ENCODE data around the gene FHOD3.

The FHOD3 gene

DNA sequence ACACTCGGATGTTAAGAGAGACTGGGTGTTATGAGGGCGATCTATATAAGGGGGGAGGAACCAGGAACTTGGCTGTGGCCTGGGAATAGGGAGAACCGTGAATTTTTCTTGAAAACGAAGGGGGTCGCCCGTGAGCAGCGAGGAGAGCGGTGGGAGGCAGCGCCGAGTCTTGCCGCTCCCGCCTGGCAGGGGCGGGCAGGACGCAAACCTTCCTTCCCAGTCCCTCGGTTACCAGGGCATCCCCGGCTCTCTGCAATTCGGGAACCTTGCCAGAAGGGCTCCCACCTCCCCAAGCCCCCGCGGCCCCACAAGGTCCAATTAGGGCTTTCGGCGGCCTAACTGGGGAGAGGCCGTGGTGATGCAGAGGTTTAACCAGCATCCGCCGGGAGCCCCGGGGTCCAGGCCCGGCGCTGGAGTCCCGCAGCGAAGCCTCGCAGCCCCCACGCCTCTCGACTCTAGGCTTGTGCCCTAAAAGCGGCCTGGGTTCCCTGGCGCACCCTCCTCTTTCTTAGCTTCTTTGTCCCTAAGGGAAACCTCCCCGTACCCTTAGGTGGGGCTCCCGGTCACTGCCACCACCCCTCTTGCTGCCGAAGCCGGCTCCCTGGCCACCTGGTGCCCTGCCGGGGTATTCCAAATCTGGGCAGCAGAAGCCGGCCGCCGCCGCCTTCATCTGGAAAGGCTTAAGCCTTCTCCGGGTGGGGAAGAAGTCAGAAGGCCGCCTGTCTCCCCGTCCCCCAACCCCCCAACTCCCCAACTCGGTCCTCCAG lies 680 bp upstream of the FHOD3 start:
- no peak for DNase-seq

DNA sequence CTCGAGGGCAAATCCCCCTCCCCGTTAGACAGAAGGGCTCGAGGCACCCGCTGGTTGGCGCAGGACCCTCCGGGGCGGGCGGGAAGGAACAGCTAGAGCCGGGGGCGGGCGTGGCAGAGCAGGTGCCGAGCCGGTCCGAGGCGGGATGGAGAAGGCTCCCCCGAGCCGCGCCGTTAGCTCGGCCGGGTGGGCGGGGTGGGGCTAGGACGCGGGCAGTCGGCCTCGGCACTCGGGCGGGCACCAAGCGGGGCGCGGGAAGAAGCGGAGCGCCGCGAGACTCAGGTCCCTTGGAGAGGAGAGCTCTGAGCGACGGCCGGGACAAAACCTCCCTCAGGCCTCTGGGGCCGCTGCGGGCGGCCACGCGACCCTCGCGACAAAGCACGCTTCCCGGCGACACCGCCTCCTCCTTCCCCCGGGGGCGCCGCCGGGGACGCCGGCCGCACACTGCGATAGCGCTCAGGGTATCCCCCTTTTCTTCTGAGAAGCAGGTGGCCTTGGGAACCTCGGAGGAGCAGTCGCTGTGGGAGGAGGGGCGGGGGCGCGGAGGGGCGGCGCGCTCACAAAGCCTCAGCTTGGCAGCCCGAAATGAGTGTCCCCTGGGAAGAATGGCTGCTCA lies 721 bp downstream of the FHOD3 start:
- no peak for DNase-seq

DNA sequence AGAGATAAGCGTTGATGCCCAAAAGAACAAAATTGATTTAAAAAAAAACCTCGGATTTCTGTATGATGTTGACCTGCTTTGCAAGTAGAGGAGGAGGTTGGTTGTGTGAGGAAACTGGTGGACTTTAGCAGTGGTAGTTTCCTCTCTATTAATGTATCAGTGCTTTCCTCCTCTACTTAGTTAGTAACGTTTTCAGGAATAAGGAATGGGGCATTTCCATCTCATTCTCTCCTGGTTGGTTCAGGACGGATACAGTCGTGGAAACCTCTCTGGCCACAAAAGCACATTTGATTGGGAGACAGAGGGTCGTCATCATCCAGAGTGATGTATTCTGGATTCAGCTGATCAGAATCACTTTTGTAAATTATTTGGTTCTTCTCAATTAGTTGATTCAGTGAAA lies 1.5 kb downstream of the FHOD3 start:
- no peak for DNase-seq

DNA sequence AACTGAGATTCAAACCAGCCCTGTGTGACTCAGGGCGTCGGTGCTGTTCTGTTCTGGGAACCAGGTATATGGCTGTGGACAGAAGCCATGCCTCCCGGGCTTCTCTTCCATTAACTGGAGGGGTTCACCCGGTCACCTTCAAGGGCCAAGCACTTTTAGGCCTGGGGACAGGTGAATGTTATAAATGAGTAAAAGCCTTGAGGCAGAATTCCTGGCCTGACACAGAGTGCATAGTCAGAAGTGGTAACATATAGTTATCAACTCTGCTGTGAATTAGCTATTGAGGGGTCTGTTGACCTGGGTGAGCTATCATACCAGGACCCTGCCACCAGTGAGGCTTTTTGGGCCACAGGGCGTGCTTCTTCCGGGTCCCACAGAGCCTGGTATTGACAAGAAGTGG lies 2.7 kb downstream of the FHOD3 start:
- no peak for DNase-seq

DNA sequence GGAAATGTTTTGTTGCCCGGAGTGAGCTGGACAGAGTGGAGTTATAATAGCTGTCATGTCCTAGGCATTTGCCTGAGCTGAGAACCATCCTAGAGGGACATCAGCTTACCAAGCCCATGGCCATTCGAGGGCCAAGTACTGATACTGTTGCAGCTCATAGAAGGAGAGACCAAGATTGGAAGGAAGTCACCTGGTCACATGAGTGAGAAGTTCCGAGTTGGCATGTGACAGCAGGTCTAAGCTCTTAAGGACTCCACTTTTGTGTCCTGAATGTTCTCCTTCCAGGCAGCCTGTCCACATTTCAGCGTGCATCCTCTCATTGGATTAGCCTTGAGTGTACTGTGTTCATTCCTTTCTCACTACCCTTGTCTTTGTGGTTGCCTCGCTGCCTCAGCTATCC lies 4.4 kb downstream of the FHOD3 start:
- DNase-seq = no peak

DNA sequence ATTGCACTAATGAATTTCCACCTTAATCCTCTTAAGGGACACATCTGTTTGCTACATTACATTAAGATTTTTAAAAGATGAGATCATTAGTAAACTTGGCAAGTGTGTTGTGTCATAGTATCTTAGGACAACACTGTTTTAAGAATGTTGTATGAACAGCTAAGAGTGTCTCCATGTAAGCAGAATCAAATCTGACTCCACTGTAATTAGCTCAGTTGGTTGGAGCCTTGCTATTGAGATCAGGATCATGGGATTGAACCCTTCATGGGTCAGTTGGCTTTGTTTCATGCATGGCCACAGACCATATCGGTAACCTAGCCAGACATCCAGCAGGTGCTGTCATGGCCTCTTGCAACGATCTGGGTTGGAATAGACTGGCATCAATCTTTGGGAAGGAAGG lies 5.2 kb downstream of the FHOD3 start:
- DNase-seq = no peak

DNA sequence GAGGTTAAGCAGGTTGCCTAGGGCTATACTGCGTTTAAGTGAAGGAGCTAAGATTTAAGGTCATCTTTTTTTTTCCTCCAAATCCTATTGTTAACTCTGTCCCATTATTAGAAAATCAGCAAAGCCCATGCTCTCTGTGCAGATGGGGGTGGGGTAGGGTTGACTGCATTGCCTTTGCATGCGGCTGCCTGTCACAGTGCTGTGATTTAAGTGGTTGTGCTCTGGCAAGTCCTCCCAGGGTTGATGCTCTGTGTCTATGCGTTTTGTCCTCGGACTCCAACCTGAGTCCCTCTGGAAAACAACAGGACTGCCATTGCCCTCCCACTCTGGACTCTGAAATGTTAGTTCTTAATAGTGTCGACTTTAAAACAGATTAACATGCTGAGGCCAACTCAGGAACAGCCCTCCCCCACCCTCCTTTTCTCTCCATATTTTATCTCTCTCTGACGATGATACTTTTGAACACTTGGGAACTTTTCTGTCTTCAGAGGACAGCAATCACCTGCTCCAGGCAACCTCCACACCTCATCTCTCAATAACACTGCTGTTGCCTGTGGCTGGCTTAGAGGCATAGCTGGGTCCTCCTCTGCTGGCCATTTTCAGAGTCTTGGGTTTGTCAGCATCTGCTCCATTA lies 5.8 kb downstream of the FHOD3 start:
- no peak for DNase-seq

DNA sequence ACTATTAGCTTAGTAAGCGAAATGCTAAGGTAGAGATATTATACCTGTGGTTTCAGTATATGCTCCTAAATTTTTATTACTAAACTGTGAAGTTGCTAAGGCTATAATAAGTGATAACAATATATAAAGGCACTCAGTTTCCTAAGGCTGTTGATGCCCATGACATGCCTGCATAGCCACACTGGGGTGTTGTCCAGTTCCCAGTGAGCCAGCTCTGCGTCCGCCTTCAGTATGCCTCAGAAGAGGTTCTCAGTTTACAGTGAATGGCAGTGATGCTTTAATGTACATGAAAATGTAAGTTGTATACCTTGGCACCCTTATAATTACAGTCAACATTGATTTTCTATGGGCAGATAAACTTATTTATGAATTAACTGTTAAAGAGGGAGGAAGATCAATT lies 7.2 kb downstream of the FHOD3 start:
- DNase-seq = no peak

DNA sequence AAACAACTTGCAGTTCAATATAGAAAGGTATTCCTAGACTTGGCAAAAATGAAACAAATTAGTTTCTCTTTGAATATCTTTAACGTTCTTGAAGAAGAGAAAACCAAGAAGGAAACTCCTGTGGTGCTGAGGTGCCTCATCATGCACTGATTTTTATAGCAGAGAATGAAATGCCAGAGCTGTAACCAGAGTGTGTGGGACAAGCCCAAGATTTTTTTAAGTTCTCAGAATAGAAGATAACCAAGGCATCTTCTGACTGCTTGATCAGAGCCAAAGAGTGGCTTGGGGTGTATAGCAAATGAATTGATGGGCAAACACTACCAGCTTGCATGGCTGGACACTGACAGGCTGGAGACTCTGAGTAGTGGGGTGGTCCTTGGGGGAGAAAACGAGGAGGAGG lies 7.9 kb downstream of the FHOD3 start:
- DNase-seq = no peak

DNA sequence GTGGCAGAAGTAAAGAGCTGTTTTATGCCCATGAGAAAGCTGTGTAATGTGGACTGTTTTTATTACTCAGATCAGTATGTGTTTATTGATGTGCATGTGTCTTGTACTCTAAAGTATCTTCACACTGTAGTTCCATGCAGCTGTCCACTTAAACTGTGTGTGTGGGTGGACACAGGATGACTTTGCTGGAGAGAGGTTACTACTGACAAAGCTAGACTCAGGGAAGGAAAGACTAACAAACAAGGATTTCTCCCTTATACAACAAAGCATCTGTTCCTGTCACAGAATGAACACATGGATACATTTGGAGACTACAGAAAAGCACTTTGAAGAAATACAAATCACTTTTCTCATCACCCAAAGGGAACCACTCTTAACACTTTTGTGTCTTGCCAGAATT lies 10.0 kb downstream of the FHOD3 start:
- DNase-seq = no peak

DNA sequence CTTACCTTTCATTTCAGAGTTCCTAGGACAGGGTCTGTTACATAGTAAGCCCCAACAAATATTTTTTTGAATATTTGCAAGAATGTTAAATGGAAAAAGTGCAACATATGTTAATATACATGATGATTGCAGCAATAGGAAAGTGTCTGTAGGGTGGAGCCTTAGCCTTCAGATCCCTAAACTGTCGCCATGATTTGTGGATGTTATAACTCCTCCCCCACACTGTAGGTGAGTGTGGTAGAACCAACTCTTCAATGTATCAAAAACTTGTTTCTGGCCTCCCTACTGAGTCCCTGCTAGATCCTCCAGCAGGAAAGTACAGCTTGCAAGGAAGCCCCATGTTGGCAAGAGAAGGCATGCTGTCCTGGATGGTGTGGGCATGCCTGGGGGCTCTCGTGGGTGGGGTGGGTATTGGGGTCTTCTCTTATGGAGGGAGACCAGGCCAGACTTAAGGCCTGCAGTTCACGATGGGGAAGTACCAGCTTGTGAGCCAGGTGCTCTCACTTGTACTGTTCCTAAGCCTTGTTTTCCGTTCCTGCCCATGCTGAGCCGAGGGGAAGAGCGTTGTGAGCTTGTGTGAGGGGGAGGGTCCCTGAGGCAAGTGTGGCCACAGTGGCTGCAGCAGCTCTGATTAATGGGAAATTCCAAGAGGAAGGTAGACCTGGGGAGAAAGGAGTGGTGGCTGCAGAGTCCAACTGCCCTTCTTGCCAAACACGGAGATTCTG lies 11.4 kb downstream of the FHOD3 start:
- no peak for DNase-seq

DNA sequence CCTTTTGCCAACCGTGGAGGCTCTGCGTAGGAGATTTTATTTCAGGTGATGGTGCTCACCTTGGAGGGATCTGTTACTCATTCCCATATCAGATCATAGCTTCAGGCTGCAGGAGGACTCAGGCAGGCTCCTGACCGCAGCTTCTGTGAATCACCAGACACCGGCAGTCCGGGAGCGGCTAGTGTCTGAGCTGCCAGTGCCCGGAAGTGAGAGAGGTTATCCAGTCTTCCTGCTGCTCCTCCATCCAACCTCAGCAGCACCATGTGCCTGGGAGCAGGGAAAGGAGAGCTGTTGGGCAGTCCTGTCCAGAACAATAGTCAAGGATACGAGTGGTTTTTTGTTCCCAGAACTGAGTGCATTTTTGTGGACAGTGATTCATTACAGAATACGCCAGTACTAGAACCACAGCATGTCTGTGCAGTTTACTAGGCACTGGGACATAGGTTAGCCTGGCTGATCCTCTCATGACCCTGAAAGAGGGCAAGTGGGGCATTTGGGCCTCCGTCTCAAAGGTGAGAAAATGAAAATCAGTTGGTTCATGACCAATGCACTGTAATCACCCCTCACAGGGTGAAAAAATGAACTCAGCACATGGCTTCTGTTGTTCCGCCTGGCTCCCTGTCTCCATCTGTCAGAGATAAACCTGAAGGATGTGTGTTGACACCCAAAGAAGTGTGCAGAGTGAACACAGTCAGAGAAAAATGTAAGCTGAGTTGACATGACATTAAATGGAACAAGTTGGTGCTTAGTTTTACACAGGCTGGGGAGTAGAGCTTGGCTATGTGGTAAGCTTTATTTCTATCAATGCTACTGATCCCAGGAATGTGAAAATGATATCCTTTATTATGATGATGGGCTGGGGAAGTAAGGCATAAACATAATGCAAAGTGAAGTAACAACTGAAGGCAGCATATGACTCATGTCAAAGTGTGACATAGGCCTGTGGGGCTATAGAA lies 12.2 kb downstream of the FHOD3 start:
- no peak for DNase-seq

DNA sequence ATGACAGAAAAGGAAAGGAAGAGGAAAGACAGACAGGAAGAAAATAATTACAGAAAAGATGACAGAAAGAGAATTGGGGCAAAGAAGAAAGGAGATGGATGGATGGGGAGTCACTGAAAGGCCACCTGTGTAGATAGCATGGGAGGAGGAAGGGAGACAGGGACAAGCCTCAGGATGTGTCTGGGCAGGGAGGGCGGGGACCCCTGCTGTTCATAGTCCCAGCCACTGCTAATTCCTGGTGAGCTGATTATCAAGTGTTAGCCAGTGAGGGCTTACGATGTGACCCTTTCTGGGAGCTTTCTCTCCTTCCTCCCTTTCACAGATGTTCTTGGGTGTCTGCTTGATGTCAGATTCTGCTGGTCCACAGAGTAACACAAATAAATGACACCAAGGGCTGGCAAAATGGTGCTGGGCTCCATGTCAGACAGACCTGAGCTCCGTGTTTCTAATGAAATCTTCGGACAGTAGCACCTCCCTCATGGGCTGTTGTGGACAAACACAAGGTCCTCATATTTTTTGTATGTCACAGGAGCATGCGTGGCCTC lies 13.6 kb downstream of the FHOD3 start:
- DNase-seq = no peak

DNA sequence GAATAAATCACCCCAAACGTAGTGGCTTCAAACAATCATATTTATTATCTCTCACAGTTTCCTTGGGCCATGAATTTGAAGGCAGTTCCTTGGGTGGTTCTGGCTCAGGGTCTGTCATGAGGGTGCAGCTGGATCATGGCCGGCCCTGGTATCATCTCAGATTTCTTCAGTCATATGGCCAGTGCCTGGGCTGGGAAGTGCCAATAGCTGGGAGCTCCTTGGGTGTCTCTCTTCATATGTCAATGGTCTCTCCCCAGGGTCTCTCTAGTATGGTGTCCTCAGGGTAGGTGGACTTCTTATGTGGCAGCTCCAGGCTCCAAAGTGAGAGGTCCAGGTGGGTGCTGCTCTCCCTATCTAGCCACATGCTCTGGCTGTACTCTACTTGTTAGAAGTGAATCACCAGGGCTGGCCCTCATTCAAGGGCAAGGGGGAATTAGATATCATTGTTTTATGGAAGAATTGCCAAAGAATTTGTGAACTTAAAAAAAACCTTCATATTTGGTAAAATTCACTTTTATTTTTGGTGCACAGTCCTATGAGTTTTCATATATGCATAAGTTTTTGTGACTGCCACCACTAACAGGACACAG lies 15.4 kb downstream of the FHOD3 start:
- DNase-seq = no peak

DNA sequence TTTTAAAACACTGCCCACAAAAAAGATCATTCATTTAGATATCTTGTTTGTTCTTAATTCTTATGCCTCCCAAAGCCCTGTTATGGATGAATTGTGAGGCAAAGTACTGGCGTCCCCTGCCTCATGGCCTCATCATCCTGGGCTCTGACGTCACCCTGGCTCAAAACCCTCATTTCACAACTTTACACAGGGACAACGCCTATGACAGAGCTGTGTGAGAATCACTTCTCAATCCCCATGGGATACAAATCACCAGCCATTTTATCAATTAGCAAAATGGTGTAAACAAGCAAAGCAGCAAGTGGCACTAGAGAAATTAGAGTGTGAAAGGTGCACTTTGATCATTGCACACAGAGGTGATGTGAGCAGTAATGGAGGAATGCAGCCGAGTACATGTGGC lies 16.6 kb downstream of the FHOD3 start:
- DNase-seq = no peak

DNA sequence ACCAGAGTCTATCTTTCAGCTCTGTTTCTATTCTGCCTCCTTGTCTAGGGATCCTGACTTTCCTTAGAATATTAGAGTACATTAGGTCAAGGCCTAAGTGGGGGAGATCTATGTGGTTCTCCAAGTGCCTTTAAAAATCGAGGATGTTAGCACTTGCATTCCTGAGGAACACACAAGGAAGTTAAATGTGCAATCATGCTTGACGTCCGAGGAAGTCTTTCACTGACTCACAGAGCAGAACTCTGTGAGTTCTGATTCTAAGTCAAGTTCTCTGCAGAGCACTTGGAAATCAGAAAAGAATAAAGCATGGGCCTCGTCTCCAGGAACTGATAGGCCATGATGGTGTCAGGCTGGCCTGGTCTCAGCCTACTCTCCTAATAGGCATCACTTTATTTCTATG lies 17.2 kb downstream of the FHOD3 start:
- no peak for DNase-seq

DNA sequence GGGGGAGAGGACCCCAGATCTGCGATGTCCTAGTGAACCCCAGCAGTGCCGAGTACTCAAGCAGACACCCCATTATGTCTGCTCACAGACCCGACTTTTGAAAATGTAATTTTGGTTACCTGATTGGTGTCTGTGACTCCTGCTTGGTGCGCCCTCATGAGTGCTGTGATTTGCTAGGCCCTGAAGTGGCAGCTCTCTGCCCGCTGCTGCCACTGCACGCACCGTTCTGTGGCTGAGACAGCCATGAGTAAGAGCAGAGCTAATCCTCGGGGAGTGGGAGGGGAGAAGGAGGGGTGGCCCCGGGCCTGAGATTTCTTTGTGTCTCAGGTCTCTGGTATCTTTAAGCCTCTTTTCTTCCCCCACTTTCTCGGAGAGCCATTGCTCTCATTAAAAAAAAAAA lies 18.2 kb downstream of the FHOD3 start:
- no peak for DNase-seq

DNA sequence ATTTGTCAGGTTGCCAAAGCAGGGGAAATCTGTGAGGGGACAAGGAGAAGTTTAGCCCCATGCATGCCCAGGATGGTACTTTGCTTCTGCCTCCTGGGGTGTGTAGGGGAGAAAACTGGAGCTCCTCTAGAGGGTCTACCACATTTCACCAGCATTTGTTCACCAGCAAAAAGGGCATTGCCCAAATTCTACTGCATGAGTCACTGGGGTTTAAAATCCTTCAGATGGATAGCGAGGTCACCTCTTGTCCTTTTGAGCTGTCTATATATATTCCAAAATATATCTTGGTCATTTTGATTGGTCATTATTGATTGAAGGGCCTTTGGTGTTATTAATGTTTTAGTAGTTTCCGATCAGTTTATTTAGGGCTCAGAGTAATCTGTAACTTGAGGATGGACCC lies 18.7 kb downstream of the FHOD3 start:
- DNase-seq = no peak

DNA sequence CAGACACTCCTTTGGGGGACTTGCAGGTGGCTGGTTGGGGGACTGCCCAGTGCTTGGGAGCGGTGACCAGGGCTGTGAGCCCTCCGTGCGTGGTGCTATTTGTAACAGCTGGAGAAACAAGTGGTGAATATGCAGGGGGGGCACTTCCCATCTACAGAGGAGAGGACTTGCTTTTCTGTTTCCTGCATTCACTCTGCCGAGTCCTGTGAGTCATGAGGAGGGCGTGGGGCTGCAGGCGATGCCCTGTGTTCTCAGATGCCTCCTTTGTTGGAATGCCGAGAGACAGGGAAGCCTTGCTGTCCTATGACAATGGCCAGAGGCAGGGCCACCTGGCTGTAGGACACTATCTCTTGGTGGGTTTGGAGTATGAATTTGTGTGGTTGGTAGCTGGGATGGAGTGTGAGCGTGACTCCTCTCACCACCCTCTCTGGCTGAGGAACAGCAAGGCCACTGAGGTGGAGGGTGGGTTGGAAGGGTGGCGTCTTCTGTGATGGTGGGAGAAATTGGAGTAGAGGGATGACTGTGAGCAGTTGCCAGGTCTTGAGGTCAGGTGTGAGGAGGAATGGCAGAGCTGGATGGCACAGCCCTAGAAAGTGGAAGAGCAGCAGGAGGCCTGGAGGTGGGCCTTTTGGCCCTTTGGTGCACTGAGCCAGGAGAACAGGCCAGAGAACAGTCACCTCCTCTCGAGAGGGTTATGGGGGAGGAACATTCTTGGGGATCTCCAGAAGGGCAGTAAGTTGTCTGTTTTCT lies 24.3 kb downstream of the FHOD3 start:
- no peak for DNase-seq

DNA sequence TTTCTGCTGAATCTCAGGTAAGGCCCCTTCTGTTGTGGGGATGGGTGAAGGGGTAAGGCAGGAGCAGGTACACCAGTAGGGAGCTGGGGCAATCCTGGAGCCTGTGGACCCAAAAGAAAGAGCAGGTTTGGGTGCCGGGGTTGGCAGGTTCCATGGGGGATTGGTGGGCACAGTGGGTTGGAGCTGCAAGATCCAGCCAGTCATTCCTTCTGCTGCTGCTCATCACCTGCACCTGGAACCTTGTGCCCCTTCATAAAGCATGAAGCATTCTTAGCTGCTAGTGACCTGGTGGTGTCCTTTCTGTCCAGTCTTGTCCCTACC lies 24.9 kb downstream of the FHOD3 start:
- no peak for DNase-seq

DNA sequence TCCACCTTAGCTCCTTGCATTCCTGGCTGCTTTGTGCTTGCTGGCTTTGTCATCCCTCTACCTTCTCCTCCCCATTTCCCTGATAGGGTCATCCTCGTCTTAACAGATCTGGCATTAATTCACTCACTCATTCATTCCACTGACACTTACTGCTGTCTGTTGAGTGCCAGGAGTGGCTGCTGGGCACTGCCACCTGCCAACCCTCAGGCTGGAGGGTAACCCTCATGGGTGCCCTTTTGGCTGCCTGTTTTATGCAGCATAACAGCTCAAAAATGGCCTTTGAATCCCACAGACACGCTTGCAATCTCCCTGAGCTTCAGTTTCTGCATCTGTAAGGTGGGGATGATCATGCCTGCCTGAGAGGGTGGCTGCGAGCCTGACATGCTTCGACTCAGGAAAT lies 25.2 kb downstream of the FHOD3 start:
- no peak for DNase-seq

Data from CD4-positive, alpha-beta T cell treated with Interleukin-10 for 1 hour (primary cell).